Head of caudate nucleus (tissue), 42 donors: Measurements from ENCODE around the gene BIRC2.

ENCODE experiments used
- DNase-seq, 42 donors: peaks; one replicate each; pipeline versions ENCODE4 v3.0.0 to v3.0.0-alpha.2; 2020 to 2021; ENCODE audit warnings: mixed read lengths in 7 of 42
- intact Hi-C: fragments of 100-400 bp; cut with DNase I; formaldehyde crosslinking; loops from one replicate; pipeline ENCODE4 v1.15.0; 2022

The BIRC2 gene

DNA sequence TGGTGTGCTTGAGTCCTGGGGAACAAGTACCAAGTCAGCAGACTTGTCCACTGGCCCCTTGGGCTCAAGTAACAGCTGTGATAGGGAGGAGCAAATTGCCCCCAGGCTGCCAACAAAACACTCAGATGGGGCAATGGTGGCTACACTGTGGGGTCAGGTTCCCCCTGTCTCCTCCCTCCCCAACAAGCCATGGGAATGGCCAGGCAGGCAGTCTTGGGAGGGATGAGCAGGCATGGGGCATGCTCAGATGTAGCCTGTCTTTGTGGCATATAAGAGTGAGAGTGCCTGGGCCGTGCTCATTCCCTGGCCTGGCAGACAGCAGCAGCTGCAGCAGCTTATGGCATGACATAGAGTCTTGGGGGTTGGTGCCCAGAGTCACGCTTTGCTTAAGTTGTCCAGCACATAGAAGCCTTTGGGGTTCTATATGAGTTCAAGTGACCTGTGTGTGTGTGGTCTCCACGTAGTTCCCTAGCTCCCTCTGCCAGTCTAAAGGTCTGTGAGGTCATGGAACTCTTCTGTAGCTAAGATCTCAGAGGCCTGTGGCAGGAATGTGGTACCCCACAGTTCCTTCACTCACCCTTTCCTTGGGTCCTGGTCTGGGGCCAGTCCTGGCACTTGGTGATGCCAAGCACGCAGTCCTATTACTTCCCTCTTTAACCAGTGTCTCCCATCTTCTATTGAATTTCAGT, 44.7 kb downstream of the BIRC2 start:
- DNase-seq, result no peak
- intact Hi-C loops, result loop anchor here (5.0 kb wide), 1 partner anchor 61 kb away; the partner anchor contains the start of gene TMEM123

GRCh38 chr11:102393272-102393730, 46.3 kb downstream of the BIRC2 start:
- DNase-seq, result no peak
- intact Hi-C loops, result loop anchor here (5.0 kb wide), 1 partner anchor 59 kb away; the partner anchor contains the start of gene TMEM123

GRCh38 chr11:102395720-102396393, 48.8 kb downstream of the BIRC2 start:
- intact Hi-C loops, result no loop called here
- no peak for DNase-seq

- intact Hi-C loops, result no loop called here
- DNase-seq, result no peak
Measured at GRCh38 chr11:102396708-102397563, 49.9 kb downstream of the BIRC2 start.

DNA sequence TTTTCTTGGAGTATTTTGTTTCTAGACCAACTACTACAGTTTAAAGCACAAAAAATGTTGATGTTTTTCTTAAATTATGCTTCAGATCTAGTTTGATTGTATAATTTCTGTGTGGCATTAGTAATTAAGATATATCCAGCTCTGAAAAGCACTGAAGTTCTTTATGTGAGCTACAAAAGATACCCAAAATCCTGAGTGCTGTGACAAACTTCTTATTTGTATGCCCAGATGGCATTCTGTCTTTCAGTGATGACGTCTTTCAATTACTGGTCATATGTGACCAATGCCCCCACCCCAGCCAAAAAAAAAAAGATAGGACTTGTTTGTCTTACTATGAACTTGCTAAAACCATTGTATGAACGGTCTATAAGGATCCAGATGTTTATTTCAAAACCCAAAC, 51.3 kb downstream of the BIRC2 start:
- intact Hi-C loops, result no loop called here
- DNase-seq, result no peak

- intact Hi-C loops, result no loop called here
- DNase-seq, result no peak
Measured at GRCh38 chr11:102399189-102399588, 52.2 kb downstream of the BIRC2 start.

- DNase-seq, result no peak
- intact Hi-C loops, result no loop called here
Measured at GRCh38 chr11:102400603-102401002, 53.6 kb downstream of the BIRC2 start.

DNA sequence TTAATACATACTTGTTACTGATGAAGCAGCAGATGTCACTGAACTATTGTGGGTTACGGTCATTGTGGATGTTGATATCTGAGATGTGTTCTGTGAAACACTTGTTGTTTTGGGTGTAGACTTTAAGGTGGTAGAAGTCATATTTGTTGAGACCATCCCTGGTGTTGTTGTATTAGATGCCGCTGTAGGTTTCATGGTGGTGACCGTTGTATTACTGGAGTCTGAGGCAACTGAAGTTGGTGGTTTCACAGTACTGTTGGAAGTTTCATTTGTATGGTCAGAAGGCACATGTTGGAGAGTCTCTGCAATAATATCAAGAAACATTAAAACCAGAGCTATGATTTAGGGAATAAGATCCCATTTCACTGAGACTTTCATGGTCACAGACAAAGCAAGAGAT, 54.9 kb downstream of the BIRC2 start:
- intact Hi-C loops, result no loop called here
- DNase-seq, result no peak

GRCh38 chr11:102402548-102402947, 55.5 kb downstream of the BIRC2 start:
- DNase-seq, result no peak
- intact Hi-C loops, result no loop called here

GRCh38 chr11:102405501-102405900, 58.5 kb downstream of the BIRC2 start:
- DNase-seq, result no peak

GRCh38 chr11:102406099-102406498, 59.1 kb downstream of the BIRC2 start:
- no peak for DNase-seq
- intact Hi-C loops, result no loop called here

More at GRCh38 chr11:102405501-102405900, 58.5 kb downstream of the BIRC2 start:
- intact Hi-C loops, result no loop called here

DNA sequence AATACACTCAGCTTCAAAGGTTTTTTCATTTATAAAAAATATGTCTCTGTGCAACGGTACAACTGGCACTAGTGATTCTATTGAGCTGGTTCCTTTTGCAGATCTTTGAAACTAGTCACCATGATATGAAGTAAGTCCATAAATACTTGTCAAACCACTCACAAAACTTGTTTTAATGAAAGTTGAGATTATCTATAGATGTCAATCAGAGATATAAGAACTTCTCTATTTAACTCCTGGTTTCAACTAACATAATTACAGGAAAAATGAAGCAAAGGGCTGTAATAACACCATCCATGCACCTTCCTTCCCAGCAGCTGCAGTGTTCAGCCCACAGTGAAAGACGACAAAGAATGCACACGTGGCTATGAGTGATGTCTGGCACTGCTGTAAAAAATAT, 60.9 kb downstream of the BIRC2 start:
- DNase-seq, result no peak
- intact Hi-C loops, result no loop called here

GRCh38 chr11:102408339-102408738, 61.3 kb downstream of the BIRC2 start:
- no peak for DNase-seq
- intact Hi-C loops, result no loop called here

- DNase-seq, result no peak
- intact Hi-C loops, result no loop called here
Measured at GRCh38 chr11:102410382-102410784, 63.4 kb downstream of the BIRC2 start.

GRCh38 chr11:102411142-102411541, 64.1 kb downstream of the BIRC2 start:
- intact Hi-C loops, result no loop called here
- no peak for DNase-seq

DNA sequence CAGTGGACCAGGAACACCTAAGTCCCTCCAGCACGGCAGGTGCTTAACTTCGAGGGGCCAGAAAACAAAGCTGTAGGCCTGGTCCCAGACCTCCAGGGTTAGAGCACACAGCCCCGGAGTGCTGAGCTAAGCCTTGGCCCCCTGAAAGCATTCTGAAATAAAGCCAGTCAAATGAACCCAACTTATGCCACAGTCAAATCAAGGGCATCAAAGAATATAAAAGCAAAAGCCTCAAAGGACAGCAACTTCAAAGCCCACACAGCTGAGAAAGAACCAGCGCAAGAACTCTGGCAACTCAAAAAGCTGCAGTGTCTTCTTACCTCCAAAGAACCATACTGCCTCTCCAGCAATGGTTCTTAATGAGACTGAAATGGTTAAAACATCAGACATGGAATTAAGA, 66.5 kb downstream of the BIRC2 start:
- intact Hi-C loops, result no loop called here
- no peak for DNase-seq

GRCh38 chr11:102414559-102414958, 67.5 kb downstream of the BIRC2 start:
- DNase-seq, result no peak
- intact Hi-C loops, result no loop called here

- intact Hi-C loops, result no loop called here
Measured at GRCh38 chr11:102415304-102415916, 68.4 kb downstream of the BIRC2 start.

DNA sequence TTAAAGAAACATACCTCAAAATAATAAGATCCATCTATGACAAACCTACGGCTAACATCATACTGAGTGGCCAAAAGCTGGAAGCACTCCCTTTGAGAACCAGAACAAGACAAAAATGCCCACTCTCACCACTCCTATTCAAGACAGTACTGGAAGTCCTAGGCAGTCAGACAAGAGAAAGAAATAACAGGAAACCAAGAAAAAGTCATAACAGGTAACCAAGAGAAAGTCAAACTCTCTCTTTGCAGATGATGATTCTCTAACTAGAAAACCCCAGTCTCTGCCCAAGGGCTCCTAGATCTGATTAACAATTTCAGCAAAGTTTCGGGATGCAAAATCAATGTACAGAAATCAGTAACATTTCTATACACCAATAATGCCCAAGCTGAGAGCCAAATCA, 70.0 kb downstream of the BIRC2 start:
- intact Hi-C loops, result no loop called here

More at GRCh38 chr11:102415304-102415916, 68.4 kb downstream of the BIRC2 start:
- no peak for DNase-seq

More for the DNA sequence above, 70.0 kb downstream of the BIRC2 start:
- no peak for DNase-seq
